ENCODE data around the gene VSTM2B. TPM values are rescaled to one million over a fixed set of nuclear protein-coding genes. Genes with fewer than 3 reads are reported as not detected.

VSTM2B gene
- total RNA-seq, 1 experiment from 2014 or later = not detected

DNA sequence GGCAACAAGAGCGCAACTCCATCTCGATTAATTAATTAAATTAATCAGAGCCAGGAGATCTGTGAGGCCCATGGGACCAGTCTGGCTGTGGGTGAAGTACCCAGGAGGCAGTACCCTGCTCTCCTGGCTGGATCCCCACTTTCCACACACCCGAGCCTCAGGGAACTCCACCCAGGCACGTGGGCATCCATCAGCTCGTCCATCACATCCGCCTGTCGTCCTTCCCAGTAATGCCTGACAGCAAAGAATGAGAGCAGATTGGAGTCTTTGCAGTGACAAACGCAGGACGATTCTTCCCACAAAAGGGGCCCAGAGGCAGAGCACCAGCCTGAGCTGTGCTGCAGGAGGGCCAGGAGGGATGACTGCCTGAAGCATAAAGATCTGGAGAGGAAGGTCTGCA lies 35.8 kb downstream of the VSTM2B start:
- no peaks in the 10 kb centered on the region for H3K9me3 ChIP-seq (ENCODE audit: insufficient read depth, low read depth)
- H3K4me2 ChIP-seq = no peak overlapping the region
- H3K4me3 ChIP-seq = no peak overlapping the region
- H3K9me2 ChIP-seq (ENCODE audit: insufficient read depth) = no peaks in the 10 kb centered on the region
- no peak overlapping the region for H2AFZ ChIP-seq
- no peaks in the 10 kb centered on the region for H3F3A ChIP-seq (ENCODE audit: insufficient read depth, low read depth)
- CTCF ChIA-PET = no interaction called here
- H3K27me3 ChIP-seq (ENCODE audit: insufficient read depth, low read depth) = peaks cover 57% of the 10 kb centered on the region
- no peaks in the 10 kb centered on the region for H4K20me1 ChIP-seq (ENCODE audit: insufficient read depth)
- no peak for DNase-seq
- H3K36me3 ChIP-seq (ENCODE audit: low read depth) = no peaks in the 10 kb centered on the region
- H3K4me1 ChIP-seq (replicated peaks; ENCODE audit: insufficient read depth) = no peaks in the 10 kb centered on the region
- no TSS peak for BruUV-seq (replicated peaks)
- no peak overlapping the region for H3K27ac ChIP-seq
- H3K79me2 ChIP-seq (ENCODE audit: low read depth) = no peaks in the 10 kb centered on the region
- POLR2A ChIA-PET (ENCODE audit: unreplicated experiment) = no interaction called here
- TF ChIP-seq, protein P1, sequence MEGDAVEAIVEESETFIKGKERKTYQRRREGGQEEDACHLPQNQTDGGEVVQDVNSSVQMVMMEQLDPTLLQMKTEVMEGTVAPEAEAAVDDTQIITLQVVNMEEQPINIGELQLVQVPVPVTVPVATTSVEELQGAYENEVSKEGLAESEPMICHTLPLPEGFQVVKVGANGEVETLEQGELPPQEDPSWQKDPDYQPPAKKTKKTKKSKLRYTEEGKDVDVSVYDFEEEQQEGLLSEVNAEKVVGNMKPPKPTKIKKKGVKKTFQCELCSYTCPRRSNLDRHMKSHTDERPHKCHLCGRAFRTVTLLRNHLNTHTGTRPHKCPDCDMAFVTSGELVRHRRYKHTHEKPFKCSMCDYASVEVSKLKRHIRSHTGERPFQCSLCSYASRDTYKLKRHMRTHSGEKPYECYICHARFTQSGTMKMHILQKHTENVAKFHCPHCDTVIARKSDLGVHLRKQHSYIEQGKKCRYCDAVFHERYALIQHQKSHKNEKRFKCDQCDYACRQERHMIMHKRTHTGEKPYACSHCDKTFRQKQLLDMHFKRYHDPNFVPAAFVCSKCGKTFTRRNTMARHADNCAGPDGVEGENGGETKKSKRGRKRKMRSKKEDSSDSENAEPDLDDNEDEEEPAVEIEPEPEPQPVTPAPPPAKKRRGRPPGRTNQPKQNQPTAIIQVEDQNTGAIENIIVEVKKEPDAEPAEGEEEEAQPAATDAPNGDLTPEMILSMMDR (conservative IDR thresholded peaks at IDR 0.05) = no peak
- TF ChIP-seq EZH2 (IDR thresholded peaks at IDR 0.05; ENCODE audit: low read depth) = no peak
- intact Hi-C loops (cut with micrococcal nuclease; ENCODE audit: unreplicated experiment) = no loop called here

DNA sequence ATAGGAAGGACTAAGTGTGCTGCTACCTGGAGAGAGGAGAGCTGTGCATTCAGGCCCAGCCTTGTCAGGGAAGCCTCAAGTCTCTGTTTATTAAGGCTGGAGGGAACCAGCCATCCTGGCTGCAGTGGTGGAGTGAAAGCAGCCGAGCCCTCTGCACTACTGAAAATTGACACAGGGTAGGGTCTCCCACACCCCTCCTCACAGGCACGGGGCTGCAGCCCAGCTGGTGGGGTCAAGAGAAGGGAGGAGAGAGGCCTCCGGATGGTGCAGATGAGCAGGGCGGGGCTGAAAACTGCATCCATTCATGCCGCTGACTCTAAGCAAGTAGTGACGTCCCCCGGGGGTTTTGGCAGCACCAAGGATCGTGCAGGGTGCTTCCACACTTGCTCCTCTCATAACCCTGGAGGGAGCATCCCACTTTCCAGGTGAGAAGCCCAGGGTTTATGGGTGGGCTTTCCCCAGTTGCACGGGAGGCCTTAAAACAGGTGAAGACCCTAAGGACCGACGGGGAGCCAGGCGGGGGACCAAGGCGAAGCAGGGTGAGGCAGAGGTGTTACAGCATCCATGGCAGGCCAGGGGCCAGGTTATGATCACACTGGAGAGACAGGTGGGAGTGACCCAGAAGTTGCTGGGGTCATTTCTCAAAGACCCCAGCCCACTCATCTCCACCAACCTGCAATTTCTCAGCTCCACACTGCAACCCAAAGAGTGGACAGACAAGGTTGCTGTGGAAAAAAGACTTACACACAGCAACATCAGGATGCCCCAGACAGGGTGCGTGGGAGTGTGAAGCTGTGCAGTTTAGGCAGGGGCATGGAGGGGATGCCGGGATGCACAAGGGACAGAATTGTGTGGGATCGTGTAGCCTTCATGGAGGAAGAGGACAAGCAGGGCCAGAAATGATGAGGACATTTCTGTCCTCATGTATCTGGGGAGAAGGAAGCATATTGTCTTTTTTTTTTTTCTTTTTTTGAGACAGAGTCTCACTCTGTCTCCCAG lies 36.8 kb downstream of the VSTM2B start:
- no peaks in the 10 kb centered on the region for H3K4me1 ChIP-seq (replicated peaks; ENCODE audit: insufficient read depth)
- peaks cover 56% of the 10 kb centered on the region for H3K27me3 ChIP-seq (ENCODE audit: insufficient read depth, low read depth)
- no TSS peak for BruUV-seq (replicated peaks)
- no peak for DNase-seq
- intact Hi-C loops (cut with micrococcal nuclease; ENCODE audit: unreplicated experiment) = no loop called here
- H3K9me3 ChIP-seq (ENCODE audit: insufficient read depth, low read depth) = no peaks in the 10 kb centered on the region
- H3K4me2 ChIP-seq = no peak overlapping the region
- H2AFZ ChIP-seq = no peak overlapping the region
- no peak overlapping the region for H3K27ac ChIP-seq
- no peaks in the 10 kb centered on the region for H3K9me2 ChIP-seq (ENCODE audit: insufficient read depth)
- ChIA-PET CTCF (no interaction called here), POLR2A (ENCODE audit: unreplicated experiment) (no interaction called here)
- no peak for TF ChIP-seq EZH2 (IDR thresholded peaks at IDR 0.05; ENCODE audit: low read depth)
- TF ChIP-seq, protein P1 (conservative IDR thresholded peaks at IDR 0.05) = no peak
- H3K4me3 ChIP-seq = no peak overlapping the region
- no peaks in the 10 kb centered on the region for H3F3A ChIP-seq (ENCODE audit: insufficient read depth, low read depth)
- H3K36me3 ChIP-seq (ENCODE audit: low read depth) = no peaks in the 10 kb centered on the region
- H4K20me1 ChIP-seq (ENCODE audit: insufficient read depth) = no peaks in the 10 kb centered on the region
- H3K79me2 ChIP-seq (ENCODE audit: low read depth) = no peaks in the 10 kb centered on the region

DNA sequence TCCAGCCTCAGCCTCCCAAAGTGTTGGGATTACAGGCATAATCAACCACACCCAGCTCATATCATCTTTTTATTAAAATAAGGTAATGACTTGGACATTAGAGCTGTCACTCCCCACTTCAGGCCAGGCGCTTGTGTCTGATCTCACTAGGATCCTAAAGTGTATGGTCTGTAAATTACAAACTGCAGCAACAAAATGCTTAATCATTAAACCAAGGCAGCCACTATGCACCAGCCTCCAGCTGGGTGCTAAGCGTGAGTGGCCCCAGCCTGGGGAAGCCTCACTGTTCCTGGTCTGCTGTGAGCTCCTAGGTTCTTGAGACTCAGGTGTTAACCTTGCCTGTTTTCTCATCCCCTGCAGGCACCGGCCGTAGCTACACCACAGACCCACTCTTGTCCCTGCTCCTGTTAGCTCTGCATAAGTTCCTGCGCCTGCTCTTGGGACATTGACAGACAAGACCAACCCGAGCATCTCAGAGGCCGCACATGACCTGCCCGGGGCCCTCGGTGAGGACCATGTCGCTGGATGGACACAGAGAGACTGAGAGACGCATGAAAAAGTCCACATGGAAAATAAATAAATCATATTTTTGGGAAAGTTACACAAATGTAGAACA lies 37.8 kb downstream of the VSTM2B start:
- CTCF ChIA-PET = no interaction called here
- Histone ChIP-seq H3K9me3 (ENCODE audit: insufficient read depth, low read depth) (no peaks in the 10 kb centered on the region), H3K4me3 (no peak overlapping the region), H3K79me2 (ENCODE audit: low read depth) (no peaks in the 10 kb centered on the region), H3K27me3 (ENCODE audit: insufficient read depth, low read depth) (peaks cover 66% of the 10 kb centered on the region), H4K20me1 (ENCODE audit: insufficient read depth) (no peaks in the 10 kb centered on the region), H3K36me3 (ENCODE audit: low read depth) (no peaks in the 10 kb centered on the region), H2AFZ (no peak overlapping the region), H3K27ac (no peak overlapping the region), H3K9me2 (ENCODE audit: insufficient read depth) (no peaks in the 10 kb centered on the region), H3K4me1 (replicated peaks; ENCODE audit: insufficient read depth) (no peaks in the 10 kb centered on the region), H3F3A (ENCODE audit: insufficient read depth, low read depth) (no peaks in the 10 kb centered on the region), H3K4me2 (no peak overlapping the region)
- POLR2A ChIA-PET (ENCODE audit: unreplicated experiment) = no interaction called here
- DNase-seq = no peak
- no TSS peak for BruUV-seq (replicated peaks)
- intact Hi-C loops (cut with micrococcal nuclease; ENCODE audit: unreplicated experiment) = no loop called here
- no peak for TF ChIP-seq EZH2 (IDR thresholded peaks at IDR 0.05; ENCODE audit: low read depth)
- TF ChIP-seq, protein P1 (conservative IDR thresholded peaks at IDR 0.05) = no peak
